Posterior cingulate gyrus (tissue), 11 donors: Measurements from ENCODE around the gene NAALADL2.
"Not testable (repeated sequence)": the region's sequence is repeated elsewhere in the genome, so short reads cannot be mapped to it uniquely, and the experiment has no call there.

Source experiments
- DNase-seq, 10 donors: peaks; one replicate each; pipeline versions ENCODE4 v3.0.0 to v3.0.0-alpha.2; 2020 to 2021; ENCODE audit warnings: mixed read lengths in 3 of 10
- intact Hi-C: fragments of 100-400 bp; cut with DNase I; formaldehyde crosslinking; loops from one replicate; pipeline ENCODE4 v1.15.1; 2023

NAALADL2 gene

DNA sequence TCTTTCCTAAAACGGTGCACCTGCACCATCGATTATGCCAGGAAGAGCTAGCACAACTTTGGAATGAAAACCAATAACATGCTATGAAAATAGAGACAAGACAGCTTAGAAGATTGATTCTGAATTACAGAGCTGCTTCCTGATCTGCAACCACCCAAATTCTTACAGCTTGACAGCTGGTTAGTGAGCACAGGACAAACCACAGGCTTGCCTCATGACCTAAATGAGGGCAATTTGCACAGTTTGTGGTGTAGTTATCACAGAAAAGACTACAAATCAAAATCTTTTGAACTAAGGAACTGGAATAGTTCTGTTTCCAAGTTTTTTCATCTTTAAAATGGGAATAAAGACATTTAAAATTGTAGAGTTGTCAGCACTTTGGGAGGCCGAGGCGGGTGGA lies 533.5 kb downstream of the NAALADL2 start:
- intact Hi-C loops: no loop called here
- DNase-seq: no peak

DNA sequence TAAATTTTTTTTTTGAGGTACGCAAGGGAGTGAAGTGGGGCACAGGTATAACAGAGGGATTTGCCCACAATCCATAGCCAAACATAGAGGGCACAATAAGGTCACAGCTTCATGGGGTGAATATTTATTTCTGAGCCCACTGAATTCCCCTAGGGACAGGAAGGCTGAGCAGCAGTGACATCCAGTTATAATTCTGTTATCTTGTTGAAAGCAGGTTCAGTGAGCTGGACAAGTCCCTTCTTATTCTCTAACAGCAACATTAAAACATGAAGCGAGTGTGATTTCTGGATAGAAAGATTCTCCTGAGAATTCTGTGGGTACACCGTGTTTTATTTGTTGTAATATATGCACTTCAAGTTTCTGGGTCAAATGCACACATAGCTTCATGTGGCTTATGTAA lies 538.2 kb downstream of the NAALADL2 start:
- no peak for DNase-seq
- intact Hi-C loops: no loop called here

DNA sequence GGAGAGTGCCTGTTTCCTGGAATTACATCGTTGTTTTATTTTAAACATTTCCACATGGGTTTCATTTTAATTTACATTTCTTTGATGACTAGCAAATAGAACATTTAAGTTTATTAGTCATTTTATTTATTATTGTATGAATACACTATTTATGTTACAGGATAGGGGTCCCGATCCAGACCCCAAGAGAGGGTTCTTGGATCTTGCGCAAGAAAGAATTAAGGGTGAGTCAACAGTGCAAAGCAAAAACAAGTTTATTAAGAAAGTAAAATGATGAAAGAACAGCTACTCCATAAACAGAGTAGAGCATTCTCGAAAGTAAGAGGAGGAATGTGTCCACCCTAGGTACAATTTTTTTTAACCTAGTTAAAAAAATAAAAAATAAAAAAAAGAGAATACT lies 539.5 kb downstream of the NAALADL2 start:
- DNase-seq: no peak
- intact Hi-C loops: no loop called here

DNA sequence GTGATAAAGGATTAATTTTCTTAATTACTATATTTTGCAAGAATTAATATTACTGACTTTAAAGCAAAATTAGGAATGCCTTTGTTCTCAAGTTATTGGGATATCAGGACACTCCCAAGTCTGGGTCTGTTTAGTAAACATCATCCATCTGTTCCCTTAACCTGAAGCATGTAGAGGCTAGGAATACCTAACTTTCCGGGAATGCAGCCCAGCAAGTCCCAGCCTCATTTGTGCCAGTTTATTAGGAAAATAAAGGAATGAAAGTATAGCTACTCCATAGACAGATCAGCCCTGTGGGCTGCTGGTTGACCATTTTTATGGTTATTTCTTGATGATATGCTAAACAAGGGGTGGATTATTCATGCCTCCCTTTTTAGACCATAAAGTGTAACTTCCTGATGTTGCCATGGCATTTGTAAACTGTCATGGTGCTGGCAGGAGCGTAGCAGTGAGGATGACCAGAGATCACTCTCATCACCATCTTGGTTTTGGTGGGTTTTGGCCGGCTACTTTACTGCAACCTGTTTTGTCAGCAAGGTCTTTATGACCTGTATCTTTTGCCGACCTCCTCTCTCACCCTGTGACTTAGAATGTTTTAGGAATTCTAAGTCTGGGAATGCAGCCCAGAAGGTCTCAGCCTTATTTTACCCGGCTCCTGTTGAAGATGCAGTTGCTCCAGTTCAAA lies 540.2 kb downstream of the NAALADL2 start:
- intact Hi-C loops: no loop called here
- no peak for DNase-seq

DNA sequence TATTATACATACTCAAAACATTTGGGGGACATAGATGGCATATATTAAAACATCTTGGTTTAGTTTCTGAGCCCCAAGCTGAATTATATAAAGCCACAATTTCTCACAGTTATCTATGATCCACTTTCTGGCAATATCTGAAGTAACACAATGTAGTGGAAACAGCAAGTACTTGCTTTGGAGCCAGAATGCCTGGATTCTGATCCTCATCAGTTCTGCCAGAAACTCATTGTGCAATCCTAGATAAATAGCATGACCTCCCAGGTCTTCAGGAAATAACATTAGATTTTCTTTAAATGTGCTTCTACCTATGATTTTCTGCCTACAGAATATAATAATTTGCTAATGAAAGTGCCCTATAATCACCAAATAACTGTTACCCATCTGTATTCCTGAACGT lies 544.9 kb downstream of the NAALADL2 start:
- DNase-seq: no peak
- intact Hi-C loops: no loop called here

DNA sequence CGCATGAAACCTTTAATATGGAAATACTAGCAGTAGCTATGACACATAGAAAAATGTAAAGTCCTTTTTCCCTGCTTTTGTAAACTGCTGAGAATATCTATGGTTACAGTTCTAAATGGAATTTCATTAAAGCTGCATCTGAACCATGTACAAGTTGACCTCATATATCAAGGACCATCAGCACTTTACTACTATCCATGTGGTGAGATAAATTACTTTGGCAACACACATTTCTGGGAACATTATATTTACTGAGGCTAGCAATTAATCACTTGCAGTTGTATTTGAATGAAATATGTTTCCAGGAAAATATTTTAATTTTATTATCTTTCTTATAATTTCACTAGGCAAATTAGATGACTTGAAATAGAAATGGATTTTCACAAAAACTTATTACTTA lies 545.5 kb downstream of the NAALADL2 start:
- intact Hi-C loops: no loop called here

DNA sequence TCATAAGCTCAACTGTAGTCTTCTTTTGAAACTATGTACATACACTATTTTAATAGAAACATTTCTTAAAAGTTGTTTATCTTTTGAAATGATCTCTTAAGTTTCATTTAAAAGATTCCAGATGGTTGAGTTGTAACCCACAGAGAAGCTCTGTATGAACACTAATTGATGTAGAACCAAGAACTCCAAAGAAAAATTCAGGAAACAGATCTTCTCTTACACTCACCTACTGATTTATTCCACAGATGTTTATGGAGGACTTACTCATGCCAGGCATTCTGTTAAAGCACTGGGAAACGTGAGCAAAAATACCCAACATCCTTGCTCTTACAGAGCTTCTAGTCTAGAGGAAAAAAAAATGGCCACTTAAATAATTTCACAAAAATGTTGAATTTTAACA lies 551.1 kb downstream of the NAALADL2 start:
- no peak for DNase-seq

More for the DNA sequence above, 545.5 kb downstream of the NAALADL2 start:
- no peak for DNase-seq

DNA sequence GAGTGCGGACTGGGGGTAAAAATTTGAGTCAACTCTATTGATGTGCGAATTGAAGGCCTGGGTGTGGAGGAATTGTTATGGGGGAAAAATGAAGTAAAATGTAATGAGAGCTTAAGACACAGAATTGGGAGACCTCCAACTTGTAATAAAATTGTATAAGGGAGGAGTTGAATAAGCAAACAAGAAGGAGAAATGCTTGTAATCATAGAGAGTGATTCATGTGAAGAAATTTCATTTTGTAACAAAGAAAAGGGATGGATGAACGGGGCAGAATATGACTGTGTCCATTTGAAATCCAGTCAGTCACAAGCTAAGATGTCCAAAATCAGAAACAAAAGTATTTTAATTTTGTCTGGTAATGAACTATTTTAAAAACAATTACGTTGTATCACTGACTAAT lies 552.3 kb downstream of the NAALADL2 start:
- DNase-seq: no peak
- intact Hi-C loops: no loop called here

More for the DNA sequence above, 551.1 kb downstream of the NAALADL2 start:
- intact Hi-C loops: no loop called here

DNA sequence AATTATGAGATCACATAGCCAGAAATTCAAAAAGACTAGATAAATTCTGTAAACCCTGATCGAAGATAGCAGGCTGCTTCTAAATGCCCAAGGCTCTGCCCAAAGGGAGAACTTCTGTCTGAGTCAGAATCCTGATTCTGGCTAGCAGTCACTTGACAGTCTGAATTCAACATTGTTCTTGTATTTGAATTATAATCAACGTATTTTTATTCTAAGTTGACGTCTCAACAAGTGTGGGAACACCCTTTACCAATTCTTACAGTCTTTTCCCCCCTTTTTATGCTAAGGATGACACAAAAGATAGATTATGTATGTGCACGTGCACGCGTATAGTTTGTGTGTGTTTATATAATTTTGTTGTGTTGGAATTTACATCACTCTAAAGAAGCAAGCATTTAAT lies 552.8 kb downstream of the NAALADL2 start:
- intact Hi-C loops: no loop called here
- no peak for DNase-seq

DNA sequence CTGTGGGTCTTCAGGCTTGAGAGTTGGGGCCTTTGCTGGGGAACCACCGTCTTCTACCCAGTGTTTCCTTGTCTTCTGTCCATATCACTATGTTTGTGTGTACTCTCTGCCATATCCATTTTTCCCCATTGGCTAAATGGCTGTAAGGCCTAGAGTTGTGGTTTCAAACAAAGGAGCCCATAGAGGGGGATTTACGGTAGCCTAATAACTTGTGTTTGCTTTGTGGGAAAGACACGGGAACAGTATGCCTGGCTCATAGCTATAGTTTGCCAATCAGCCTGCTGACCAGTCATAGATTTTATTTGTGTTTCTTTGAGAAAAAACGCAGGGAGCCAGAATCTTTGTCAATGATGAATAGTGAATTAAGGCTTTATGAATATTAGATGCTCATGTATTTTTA lies 554.8 kb downstream of the NAALADL2 start:
- DNase-seq: no peak
- intact Hi-C loops: no loop called here

DNA sequence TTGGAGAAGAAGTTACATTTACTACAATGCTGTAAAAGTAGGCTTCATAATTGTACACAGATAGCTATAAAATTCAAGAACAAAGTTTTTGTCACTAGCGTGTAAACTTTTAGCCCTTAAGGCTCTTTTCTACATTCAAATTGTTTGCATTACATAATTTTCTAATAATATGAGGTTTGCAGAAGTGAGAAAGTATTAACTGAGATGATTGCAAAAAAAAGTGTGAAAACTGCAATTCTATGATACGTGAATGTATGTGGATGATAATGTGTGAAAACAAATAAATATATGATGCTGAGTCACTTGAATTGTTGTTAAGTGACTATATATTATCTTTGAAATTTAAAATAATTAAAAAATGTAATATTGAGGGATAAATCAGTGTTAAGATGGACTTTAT lies 557.5 kb downstream of the NAALADL2 start:
- DNase-seq: no peak
- intact Hi-C loops: no loop called here

DNA sequence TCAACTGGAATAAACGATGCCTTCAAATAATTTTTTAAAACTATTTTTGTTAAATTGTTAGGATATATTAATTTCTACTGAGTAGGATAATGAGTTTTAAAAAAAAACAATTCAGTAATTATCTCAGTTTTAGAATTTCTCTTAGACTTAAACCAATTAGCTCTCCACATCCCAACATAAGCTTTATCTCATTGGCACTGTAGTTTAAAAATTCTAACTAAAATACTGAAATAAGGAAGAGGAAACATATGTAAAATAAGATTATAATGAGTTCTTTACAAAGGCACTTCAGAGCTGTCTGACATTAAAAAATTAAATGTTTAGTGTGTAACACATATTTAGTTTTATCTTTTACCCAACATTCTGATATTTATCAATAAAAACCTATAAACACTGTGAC lies 558.3 kb downstream of the NAALADL2 start:
- DNase-seq: no peak
- intact Hi-C loops: no loop called here

DNA sequence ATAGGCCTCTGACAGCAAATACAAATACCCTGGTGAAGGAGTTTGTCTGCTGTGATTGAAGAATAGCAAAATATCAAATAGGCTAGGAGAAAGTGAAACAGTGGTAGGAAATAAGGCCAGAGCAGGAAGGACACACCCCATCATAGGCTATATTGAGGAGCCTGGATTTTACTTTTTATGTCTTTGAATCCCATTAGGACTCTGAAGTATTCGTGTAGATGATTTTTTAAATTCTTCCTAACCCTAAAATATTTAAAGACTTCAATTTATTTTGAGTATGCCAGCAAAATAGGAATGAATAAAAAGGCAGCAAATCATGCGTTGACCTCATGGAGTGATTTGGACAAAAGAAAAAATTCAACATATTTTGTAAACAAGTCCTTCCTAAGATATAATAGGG lies 562.8 kb downstream of the NAALADL2 start:
- intact Hi-C loops: no loop called here
- no peak for DNase-seq

DNA sequence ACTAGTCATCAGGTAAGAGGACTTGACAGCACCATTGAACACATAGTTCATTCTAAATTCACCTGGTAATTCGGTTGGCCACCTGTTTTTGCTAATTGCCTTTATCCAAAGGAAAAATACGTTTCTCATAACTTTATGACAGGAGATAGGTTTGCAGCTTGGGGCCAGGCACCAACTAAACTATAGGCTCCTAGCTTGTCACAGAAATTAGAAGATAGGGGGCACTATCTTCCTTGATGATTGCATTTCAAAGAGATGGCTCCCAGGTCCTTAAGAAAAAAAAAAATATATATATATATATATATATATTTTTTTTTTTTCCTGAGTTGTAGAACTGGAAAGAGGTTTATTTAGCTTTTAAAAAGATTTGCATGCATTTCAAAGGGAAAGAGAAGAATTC lies 563.6 kb downstream of the NAALADL2 start:
- intact Hi-C loops: no loop called here
- no peak for DNase-seq

DNA sequence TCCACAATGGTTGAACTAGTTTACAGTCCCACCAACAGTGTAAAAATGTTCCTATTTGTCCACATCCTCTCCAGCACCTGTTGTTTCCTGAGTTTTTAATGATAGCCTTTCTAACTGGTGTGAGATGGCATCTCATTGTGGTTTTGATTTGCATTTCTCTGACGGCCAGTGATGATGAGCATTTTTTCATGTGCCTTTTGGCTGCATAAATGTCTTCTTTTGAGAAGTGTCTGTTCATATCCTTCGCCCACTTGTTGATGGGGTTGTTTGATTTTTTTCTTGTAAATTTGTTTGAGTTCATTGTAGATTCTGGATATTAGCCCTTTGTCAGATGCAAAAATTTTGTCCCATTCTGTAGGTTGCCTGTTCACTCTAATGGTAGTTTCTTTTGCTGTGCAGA lies 564.7 kb downstream of the NAALADL2 start:
- DNase-seq, intact Hi-C loops: not testable (repeated sequence)

DNA sequence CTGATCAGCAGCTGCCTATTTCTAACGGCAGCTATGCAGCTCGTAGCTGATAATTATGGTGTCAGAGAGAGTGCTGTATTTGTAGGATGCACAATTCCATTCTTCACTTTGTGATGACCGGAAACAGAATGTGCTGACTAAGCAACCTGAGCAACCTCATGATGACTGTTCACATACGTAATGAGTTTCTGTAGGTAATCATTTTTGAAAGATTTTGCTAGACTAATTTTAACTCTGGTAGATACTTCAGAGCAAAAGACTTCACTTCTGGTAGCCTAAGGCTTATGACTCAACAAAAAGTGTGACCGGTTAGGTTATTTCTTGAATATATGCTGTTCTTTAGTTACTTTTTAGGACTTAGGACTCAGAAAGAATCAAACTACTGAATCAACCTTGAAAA lies 567.7 kb downstream of the NAALADL2 start:
- no peak for DNase-seq
- intact Hi-C loops: no loop called here

DNA sequence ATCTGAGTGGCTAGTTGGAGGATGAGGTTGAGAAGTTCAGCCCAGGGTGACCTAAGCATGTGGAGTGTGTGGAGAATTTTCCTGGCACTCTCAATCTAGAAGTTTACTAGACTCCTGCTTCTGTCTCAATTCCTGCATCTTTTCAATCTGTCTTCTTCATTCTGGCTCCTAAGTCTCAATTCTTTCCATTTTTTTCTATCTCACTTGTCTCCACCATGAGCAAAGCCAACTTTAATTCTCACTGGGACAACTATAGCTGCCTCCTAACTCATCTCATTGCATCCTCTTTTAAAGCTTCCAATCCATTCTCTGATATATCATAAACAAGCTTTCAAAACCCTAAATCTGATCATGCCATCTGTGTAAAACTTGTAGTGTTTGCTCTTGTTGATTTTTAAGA lies 569.3 kb downstream of the NAALADL2 start:
- intact Hi-C loops: no loop called here
- no peak for DNase-seq

DNA sequence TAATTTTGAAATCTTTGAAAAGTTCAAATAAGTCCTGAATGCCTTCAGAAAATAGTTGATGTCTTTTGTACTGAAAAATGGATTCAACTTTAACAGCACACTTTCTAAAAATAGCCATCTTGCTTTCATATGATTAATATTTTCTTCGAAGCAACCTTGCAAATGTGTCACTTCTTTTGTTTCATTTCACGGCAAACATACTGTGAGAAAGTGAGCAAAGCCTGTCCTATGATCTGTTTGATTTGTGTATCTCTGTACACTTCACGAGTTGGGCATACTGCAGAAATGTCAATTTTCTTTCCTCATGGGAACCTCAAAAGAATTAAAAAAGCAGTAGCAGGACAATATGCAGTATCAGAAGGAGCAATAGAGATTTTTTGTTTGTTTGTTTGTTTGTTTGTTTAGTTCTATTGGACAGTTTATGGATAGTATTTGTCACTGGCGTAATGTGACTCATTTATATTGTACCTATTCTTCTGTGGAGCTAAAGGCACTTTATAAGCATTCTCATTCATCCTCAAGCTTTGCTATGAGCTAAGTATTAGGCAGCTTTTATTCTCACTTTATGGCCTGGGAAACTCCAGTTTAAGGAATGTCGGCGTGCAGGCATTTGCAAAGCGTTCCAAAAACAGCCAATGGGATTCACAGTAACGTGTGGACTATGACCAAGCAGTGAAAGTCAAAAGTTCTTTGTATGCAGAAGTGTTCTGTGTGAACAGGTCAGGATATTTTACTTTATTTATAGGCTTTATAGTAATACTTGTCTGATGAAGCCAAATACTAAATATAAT lies 572.0 kb downstream of the NAALADL2 start:
- intact Hi-C loops: no loop called here
- DNase-seq: no peak

DNA sequence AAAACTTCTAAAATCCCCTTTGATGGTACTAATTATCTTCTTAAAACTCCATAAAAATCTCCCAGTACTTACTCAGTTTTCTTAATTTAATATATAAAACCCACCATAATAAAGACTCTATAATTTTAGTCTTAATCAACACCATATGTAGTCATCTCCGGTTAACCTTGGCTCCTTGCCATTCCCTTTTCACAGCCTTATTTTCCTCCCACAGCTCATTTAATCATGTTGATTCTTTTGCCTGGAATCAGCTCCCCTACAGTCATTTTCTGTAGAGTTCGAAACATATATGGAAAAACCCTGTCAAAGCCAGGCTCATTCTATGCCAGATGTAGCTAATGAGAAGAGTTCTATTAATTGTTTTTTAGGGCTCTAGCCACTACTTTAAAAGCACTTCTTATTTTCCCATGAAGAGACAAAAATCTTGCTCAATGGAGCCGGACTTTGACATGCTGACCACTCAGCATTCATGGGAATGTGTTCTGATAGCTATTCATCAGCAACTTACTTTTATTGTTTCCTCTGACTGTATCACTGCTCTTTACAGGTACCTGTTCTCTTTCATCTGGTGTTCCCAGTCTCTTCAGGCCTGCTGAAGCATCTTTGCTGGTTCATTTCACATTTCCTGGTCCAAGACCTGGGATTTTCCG lies 573.4 kb downstream of the NAALADL2 start:
- intact Hi-C loops: no loop called here
- no peak for DNase-seq

DNA sequence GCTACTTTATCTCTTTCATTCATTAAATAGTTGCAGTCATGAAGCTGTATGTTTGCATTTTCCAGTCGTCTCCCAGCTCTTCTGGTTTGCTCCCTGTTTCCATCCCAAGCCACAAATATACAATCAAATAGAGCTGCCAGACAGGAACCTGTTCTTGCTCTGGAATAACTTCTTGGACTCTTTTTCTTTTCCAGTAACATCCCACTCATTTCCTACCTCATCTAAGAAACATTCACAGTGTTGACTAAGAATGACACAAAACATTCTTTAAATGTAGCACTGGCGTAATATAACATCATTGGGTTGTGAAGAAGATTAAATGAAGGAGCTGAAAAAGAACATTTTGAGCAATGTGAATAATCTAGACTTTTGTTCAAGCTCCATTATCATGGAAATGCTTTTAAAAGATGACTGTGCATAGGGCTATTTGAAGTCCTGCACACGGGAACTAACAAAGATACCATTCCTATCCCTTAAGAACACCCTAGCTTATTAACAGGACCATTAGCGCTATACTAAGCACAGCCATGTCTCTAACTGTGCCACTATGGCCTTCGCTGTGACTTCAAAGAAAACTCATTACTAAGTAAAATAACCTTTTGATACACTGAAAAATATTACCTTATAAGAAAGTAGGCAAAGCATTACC lies 574.0 kb downstream of the NAALADL2 start:
- DNase-seq: no peak
- intact Hi-C loops: no loop called here

DNA sequence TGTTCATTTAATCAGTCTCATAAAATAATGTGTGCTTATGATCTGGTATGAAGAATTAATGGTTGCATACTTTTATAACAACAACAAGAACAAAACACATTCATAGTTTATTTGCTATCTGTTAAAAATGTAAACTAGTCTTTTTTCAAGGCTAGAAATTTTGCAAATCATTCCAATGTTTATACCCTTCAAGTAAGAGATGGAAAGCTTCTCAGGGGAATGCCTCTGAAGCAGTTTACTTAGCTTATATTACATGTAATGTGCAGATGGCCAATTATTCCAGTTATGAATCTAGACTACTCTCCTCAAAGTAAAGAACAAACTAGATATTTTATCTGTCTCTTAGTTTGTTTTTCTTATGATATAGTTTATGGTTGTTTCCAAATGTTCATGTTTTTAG lies 575.4 kb downstream of the NAALADL2 start:
- intact Hi-C loops: no loop called here

More for the DNA sequence above, 575.4 kb downstream of the NAALADL2 start:
- no peak for DNase-seq
